ENCODE data around the gene USP2. TPM values are rescaled to one million over a fixed set of nuclear protein-coding genes. Genes with fewer than 3 reads are reported as not detected.
A peak's percentile ranks its signal among the peaks of the same experiment; 100 is the strongest.

The USP2 gene
- total RNA-seq, 2 donors from 2014 or later: 0.68 to 2.1 TPM

- no peak for ATAC-seq (ENCODE audit: insufficient number of reproducible peaks, low FRiP score, low read depth)
- peaks cover 2% of the 10 kb centered on the region for H3K36me3 ChIP-seq
- no peaks in the 10 kb centered on the region for H3K9me3 ChIP-seq
- DNase-seq (ENCODE audit: low spot score): no peak
- H3K27me3 ChIP-seq (replicated peaks; ENCODE audit: insufficient read depth): no peaks in the 10 kb centered on the region
- no peak overlapping the region for H3K4me3 ChIP-seq
- H3K4me1 ChIP-seq (ENCODE audit: control insufficient read depth in 1 of 2, low read depth in 2 of 2): peaks cover 29 to 64% of the 10 kb centered on the region in 2 donors
- TF ChIP-seq CTCF (IDR thresholded peaks at IDR 0.05): no peak
- H3K27ac ChIP-seq: peak overlapping the region; percentile 98 to 99
Observed at GRCh38 chr11:119319700-119320239, 61.7 kb downstream of the USP2 start.

- TF ChIP-seq CTCF (IDR thresholded peaks at IDR 0.05): no peak
Observed at GRCh38 chr11:119319136-119319699, 62.3 kb downstream of the USP2 start.

GRCh38 chr11:119318240-119319135, 63.0 kb downstream of the USP2 start:
- DNase-seq (ENCODE audit: low spot score): no peak
- Histone ChIP-seq H3K27me3 (replicated peaks; ENCODE audit: insufficient read depth) (no peaks in the 10 kb centered on the region), H3K4me1 (ENCODE audit: control insufficient read depth in 1 of 2, low read depth in 2 of 2) (peaks cover 33 to 72% of the 10 kb centered on the region in 2 donors), H3K9me3 (no peaks in the 10 kb centered on the region), H3K4me3 (peak overlapping the region; percentile 85), H3K27ac (peak overlapping the region; percentile 98 to 99), H3K36me3 (peaks cover 10% of the 10 kb centered on the region)
- ATAC-seq (ENCODE audit: insufficient number of reproducible peaks, low FRiP score, low read depth): no peak
- TF ChIP-seq CTCF (IDR thresholded peaks at IDR 0.05): no peak

More at GRCh38 chr11:119319136-119319699, 62.3 kb downstream of the USP2 start:
- no peak overlapping the region for H3K4me3 ChIP-seq
- H3K27ac ChIP-seq: peak overlapping the region; percentile 98 to 99
- H3K4me1 ChIP-seq (ENCODE audit: control insufficient read depth in 1 of 2, low read depth in 2 of 2): peaks cover 33 to 70% of the 10 kb centered on the region in 2 donors
- no peaks in the 10 kb centered on the region for H3K27me3 ChIP-seq (replicated peaks; ENCODE audit: insufficient read depth)
- no peaks in the 10 kb centered on the region for H3K9me3 ChIP-seq
- peaks cover 7% of the 10 kb centered on the region for H3K36me3 ChIP-seq
- DNase-seq (ENCODE audit: low spot score) (no peak), ATAC-seq (ENCODE audit: insufficient number of reproducible peaks, low FRiP score, low read depth) (no peak)

DNA sequence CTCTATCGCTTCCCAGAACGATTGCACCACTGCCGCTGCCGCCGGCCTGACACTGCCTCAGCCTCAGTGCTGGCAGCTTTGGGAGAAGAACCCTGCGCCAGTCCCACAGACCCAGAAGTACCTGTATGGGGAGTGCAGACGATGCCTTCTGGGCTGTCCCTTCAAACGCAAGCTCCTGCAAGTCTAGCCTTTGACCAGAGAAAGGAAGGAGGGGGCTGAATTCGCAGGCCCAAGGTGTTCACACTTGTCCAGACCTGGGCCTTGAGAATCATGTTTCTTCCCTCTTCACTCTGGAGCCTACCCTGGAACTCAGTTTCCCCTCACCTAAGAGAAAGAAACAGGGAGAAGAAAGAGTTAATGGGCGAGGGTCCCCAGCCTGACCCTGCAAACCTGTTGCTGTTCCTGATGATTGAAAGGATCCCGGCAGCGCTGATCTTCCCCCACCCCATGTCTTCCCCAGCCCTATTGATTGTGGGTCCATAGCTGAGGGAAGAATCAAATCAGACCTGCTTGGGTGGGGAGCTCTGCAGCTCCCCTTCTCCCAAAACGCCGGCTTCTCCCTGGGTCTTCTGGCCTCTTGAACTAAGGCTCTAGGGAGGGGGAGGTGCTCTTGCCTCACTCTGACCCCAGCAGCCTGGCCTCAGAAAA, 63.8 kb downstream of the USP2 start:
- no peak for ATAC-seq (ENCODE audit: insufficient number of reproducible peaks, low FRiP score, low read depth)
- Histone ChIP-seq H3K36me3 (peaks cover 14% of the 10 kb centered on the region), H3K27me3 (replicated peaks; ENCODE audit: insufficient read depth) (no peaks in the 10 kb centered on the region), H3K9me3 (no peaks in the 10 kb centered on the region), H3K4me1 (ENCODE audit: control insufficient read depth in 1 of 2, low read depth in 2 of 2) (peaks cover 33 to 76% of the 10 kb centered on the region in 2 donors), H3K27ac (peak overlapping the region; percentile 98 to 99), H3K4me3 (peak overlapping the region; percentile 85)
- DNase-seq (ENCODE audit: low spot score): no peak
- no peak for TF ChIP-seq CTCF (IDR thresholded peaks at IDR 0.05)
